Upper lobe of left lung (tissue), 6 donors: Measurements from ENCODE around the gene NPHP4. TPM values are rescaled to one million over a fixed set of nuclear protein-coding genes. Genes with fewer than 3 reads are reported as not detected.
A peak's percentile ranks its signal among the peaks of the same experiment; 100 is the strongest.

Source experiments
- ATAC-seq, 2 donors: fragments of 200-7000 bp; cut with Tn5 transposase; one replicate each; pipeline ENCODE4 v1.9.1; 2022; ENCODE audit warnings: mild to moderate bottlenecking in 2 of 2, moderate library complexity in 2 of 2; ENCODE audit not compliant: low FRiP score in 2 of 2
- DNase-seq, 2 donors: peaks; one replicate each; pipeline ENCODE4 v3.0.0-alpha.2; 2019 to 2020
- H3K27ac ChIP-seq, 4 donors: fragments of 200-600 bp; sonication (generic); one replicate each; pipeline ENCODE4 v1.5.1; 2016 to 2019
- H3K27me3 ChIP-seq, 4 donors: fragments of 200-600 bp; sonication (generic); one replicate each; pipeline ENCODE4 v1.5.1; 2017 to 2019
- H3K36me3 ChIP-seq, 4 donors: fragments of 200-600 bp; sonication (generic); one replicate each; pipeline ENCODE4 v1.5.1; 2016 to 2019
- H3K4me1 ChIP-seq, 4 donors: fragments of 200-600 bp; sonication (generic); one replicate each; pipeline ENCODE4 v1.5.1; 2018 to 2019
- H3K4me3 ChIP-seq, 4 donors: fragments of 200-600 bp; sonication (generic); one replicate each; pipeline ENCODE4 v1.5.1; 2017 to 2019; ENCODE audit warnings: mild to moderate bottlenecking in 2 of 4, moderate library complexity in 1 of 4
- H3K9me3 ChIP-seq, 4 donors: fragments of 200-600 bp; sonication (generic); one replicate each; pipeline ENCODE4 v1.5.1; 2018 to 2019
- EP300 ChIP-seq, 4 donors: sonication (generic); formaldehyde crosslinking; IDR thresholded peaks; one replicate each; pipeline ENCODE4 v1.5.1; 2017; ENCODE audit warnings: antibody characterized with exemption in 4 of 4, control low read depth in 2 of 4
- POLR2A ChIP-seq, 4 donors: fragments of 450-650 bp; IDR thresholded peaks; one replicate each; pipeline ENCODE4 v1.5.1; 2016 to 2017; ENCODE audit warnings: antibody characterized with exemption in 4 of 4, mild to moderate bottlenecking in 2 of 4
- POLR2AphosphoS5 ChIP-seq, 2 donors: sonication (generic); formaldehyde crosslinking; IDR thresholded peaks; one replicate each; pipeline ENCODE4 v1.5.1; 2017; ENCODE audit warnings: antibody characterized with exemption in 2 of 2
- WGBS, 2 donors: methylation state at CpG; one replicate each; pipeline ENCODE4 v1.1.5; 2017 to 2018; 5-methylcytosine and 5-hydroxymethylcytosine counted together
- total RNA-seq, 6 donors: library from RNA; depleted of rRNA in 4 of 6; stranded (reverse); fragments of >200 nt in 4 of 6; gene quantifications; one replicate each; pipeline versions ENCODE4 v1.1.0 to v1.2.1, GENCODE V29; 2016 to 2021
- TF ChIP-seq, protein P1 (sequence below), 6 experiments: fragments of 450-650 bp in 4 of 6; fragments of 200-600 bp in 2 of 6; sonication (generic) in 2 of 6; IDR thresholded peaks; one replicate each; pipeline ENCODE4 v1.5.1; 2016 to 2019; ENCODE audit warnings: antibody characterized with exemption in 6 of 6
- donor health status: DM: no; HTN: no; CAD: no; lungs with moderate emphysema.
- donor health status: DM: no; HTN: yes; CAD: no; lungs with severe emphysema.

NPHP4 gene
- total RNA-seq, 6 donors from 2014 or later = 13.5 to 45.1 (median 19.9) TPM

GRCh38 chr1:5967351-5968160, 24.7 kb downstream of the NPHP4 start:
- Histone ChIP-seq H3K27me3 (no peaks in the 10 kb centered on the region), H3K4me3 (no peak overlapping the region), H3K4me1 (no peaks in the 10 kb centered on the region), H3K27ac (peak overlapping the region in 1 of 4 donors; percentile 35), H3K9me3 (no peaks in the 10 kb centered on the region), H3K36me3 (peaks cover 4 to 46% (median 22%) of the 10 kb centered on the region in 4 donors)
- ATAC-seq (peak; percentile 18 to 54), DNase-seq (no peak)
- WGBS, 2 donors = 92 to 93% methylated on average over 17 to 23 of the region's 23 CpGs
- TF ChIP-seq, protein P1, sequence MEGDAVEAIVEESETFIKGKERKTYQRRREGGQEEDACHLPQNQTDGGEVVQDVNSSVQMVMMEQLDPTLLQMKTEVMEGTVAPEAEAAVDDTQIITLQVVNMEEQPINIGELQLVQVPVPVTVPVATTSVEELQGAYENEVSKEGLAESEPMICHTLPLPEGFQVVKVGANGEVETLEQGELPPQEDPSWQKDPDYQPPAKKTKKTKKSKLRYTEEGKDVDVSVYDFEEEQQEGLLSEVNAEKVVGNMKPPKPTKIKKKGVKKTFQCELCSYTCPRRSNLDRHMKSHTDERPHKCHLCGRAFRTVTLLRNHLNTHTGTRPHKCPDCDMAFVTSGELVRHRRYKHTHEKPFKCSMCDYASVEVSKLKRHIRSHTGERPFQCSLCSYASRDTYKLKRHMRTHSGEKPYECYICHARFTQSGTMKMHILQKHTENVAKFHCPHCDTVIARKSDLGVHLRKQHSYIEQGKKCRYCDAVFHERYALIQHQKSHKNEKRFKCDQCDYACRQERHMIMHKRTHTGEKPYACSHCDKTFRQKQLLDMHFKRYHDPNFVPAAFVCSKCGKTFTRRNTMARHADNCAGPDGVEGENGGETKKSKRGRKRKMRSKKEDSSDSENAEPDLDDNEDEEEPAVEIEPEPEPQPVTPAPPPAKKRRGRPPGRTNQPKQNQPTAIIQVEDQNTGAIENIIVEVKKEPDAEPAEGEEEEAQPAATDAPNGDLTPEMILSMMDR (IDR thresholded peaks at IDR 0.05) = no peak
- TF ChIP-seq POLR2AphosphoS5 (IDR thresholded peaks at IDR 0.05) (no peak), EP300 (IDR thresholded peaks at IDR 0.05) (no peak), POLR2A (IDR thresholded peaks at IDR 0.05) (no peak)

- 87 to 94% methylated on average over 13 to 17 of the region's 17 CpGs for WGBS, 2 donors
- no peaks in the 10 kb centered on the region for H3K9me3 ChIP-seq
- no peak for ATAC-seq
- TF ChIP-seq, protein P1 (IDR thresholded peaks at IDR 0.05) = no peak
- TF ChIP-seq POLR2AphosphoS5 (IDR thresholded peaks at IDR 0.05) = no peak
- no peak for TF ChIP-seq POLR2A (IDR thresholded peaks at IDR 0.05)
- TF ChIP-seq EP300 (IDR thresholded peaks at IDR 0.05) = no peak
- no peak overlapping the region for H3K4me3 ChIP-seq
- H3K4me1 ChIP-seq = no peaks in the 10 kb centered on the region
- no peak for DNase-seq
- H3K36me3 ChIP-seq = peaks cover 4 to 55% (median 21%) of the 10 kb centered on the region in 4 donors
- no peaks in the 10 kb centered on the region for H3K27me3 ChIP-seq
- no peak overlapping the region for H3K27ac ChIP-seq
Measured at GRCh38 chr1:5966543-5967205, 25.6 kb downstream of the NPHP4 start.

GRCh38 chr1:5965586-5966131, 26.6 kb downstream of the NPHP4 start:
- peaks cover 5 to 65% (median 26%) of the 10 kb centered on the region in 4 donors for H3K36me3 ChIP-seq
- WGBS, 2 donors = 95 to 97% methylated on average over 13 to 16 of the region's 16 CpGs

GRCh38 chr1:5962265-5963105, 29.7 kb downstream of the NPHP4 start:
- Histone ChIP-seq H3K27ac (no peak overlapping the region), H3K4me1 (no peaks in the 10 kb centered on the region), H3K4me3 (no peak overlapping the region), H3K9me3 (no peaks in the 10 kb centered on the region), H3K27me3 (no peaks in the 10 kb centered on the region), H3K36me3 (peaks cover under 1 to 76% (median 35%) of the 10 kb centered on the region in 4 donors)
- DNase-seq (no peak), ATAC-seq (no peak)
- 91 to 93% methylated on average over 23 to 24 of the region's 24 CpGs for WGBS, 2 donors
- no peak for TF ChIP-seq POLR2AphosphoS5 (IDR thresholded peaks at IDR 0.05)
- no peak for TF ChIP-seq POLR2A (IDR thresholded peaks at IDR 0.05)
- TF ChIP-seq EP300 (IDR thresholded peaks at IDR 0.05) = no peak
- TF ChIP-seq, protein P1 (IDR thresholded peaks at IDR 0.05) = no peak

More at GRCh38 chr1:5965586-5966131, 26.6 kb downstream of the NPHP4 start:
- TF ChIP-seq, protein P1 (IDR thresholded peaks at IDR 0.05) = no peak
- TF ChIP-seq POLR2AphosphoS5 (IDR thresholded peaks at IDR 0.05) = no peak
- no peak for TF ChIP-seq EP300 (IDR thresholded peaks at IDR 0.05)
- no peak for TF ChIP-seq POLR2A (IDR thresholded peaks at IDR 0.05)
- no peak for ATAC-seq
- H3K27me3 ChIP-seq = no peaks in the 10 kb centered on the region
- H3K9me3 ChIP-seq = no peaks in the 10 kb centered on the region
- no peak for DNase-seq
- no peak overlapping the region for H3K27ac ChIP-seq
- H3K4me3 ChIP-seq = no peak overlapping the region
- H3K4me1 ChIP-seq = no peaks in the 10 kb centered on the region
